Stimulated activated CD8-positive, alpha-beta memory T cell treated with anti-CD3 and anti-CD28 coated beads, Interleukin-7, amount 100 ng/mL, for 4 hours (primary cell): ENCODE data around the gene TNFSF13.

Experiments
- DNase-seq, 2 donors: peaks; one replicate each; pipeline ENCODE4 v3.0.0-alpha.2; 2020; ENCODE audit warnings: low read depth in 2 of 2

TNFSF13 gene

DNA sequence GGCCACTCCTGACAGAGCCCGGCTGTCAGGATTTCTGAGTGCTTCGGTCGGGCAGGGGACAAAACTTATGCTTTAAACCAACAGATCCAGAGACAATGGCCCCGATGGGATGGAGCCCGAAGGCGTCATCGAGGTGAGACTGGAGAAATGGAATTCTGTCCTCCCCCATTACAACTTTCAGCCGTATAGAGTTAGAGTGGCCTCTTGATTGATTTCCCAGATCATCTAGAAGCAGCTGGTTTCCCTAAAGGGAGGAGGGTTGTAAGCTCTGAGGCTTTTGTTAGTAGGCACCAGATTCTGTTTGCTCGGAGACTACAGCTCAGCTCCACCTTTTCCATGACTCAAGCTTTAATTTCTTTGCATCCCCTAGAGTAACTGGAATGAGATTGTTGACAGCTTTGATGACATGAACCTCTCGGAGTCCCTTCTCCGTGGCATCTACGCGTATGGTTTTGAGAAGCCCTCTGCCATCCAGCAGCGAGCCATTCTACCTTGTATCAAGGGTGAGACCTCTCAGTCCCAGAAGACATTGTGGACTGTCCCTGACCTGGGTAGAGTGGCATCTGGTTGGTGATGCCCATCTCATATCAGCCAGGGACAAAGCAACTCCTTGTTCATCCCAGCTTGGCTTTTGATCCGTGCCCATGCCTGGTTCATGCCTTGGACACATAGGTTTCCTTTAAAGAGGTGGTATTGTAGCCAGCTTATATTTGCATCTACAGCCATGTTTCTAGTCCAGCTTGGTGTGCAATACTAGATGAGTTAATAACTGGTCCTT is 15.8 kb downstream of the TNFSF13 start:
- no peak for DNase-seq

DNA sequence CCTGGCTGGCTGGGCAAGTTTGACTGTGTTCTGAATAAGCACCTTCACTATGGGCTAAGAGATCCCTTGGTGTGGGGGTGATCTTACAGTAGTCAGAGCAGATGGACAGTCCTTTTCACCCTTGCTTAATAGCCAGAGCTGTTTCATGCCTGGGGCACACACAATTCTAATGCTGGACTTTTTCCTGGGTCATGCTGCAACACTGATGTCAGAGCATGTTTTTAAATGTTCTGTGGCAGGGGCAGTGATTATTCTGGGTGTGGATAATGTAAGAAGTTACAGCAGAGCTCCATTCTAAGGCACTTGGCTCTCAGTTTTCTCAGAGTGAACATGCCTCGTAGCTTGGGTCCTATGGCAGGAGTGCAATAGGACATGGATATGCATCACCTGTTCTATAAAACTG is 16.9 kb downstream of the TNFSF13 start:
- DNase-seq = no peak

DNA sequence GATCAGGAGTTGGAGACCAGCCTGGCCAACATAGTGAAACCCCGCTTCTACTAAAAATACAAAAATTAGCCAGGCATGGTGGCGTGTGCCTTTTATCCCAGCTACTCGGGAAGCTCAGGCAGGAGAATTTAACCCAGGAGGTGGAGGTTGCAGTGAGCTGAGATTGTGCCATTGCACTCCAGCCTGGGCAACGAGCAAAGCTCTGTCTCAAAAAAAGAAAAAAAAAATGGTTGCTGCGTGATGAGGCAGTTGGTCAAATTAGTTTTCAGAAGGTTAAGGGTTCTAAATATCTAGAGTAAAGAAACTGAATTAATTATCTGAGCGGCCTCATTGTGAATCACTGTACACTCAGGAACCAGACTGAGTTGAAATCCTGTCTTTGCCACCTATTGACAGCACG is 17.4 kb downstream of the TNFSF13 start:
- no peak for DNase-seq

DNA sequence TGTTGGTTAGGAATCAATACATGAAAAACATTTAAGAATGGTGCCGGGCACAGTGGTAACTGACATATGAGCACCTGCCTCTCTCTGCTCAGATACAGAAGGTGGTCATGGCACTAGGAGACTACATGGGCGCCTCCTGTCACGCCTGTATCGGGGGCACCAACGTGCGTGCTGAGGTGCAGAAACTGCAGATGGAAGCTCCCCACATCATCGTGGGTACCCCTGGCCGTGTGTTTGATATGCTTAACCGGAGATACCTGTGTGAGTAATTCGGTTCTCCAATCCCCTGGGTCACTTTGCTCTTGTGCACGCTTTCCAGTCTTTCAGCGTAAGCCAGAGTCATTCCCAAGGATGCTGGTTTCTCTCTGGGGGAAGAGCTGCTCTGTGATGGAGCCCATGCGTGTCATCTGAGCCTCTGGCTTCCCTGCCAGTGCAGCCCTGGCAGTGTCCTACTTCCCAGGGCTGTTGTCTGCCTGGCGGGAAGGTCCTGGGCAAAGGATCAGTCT is 17.9 kb downstream of the TNFSF13 start:
- DNase-seq = no peak

DNA sequence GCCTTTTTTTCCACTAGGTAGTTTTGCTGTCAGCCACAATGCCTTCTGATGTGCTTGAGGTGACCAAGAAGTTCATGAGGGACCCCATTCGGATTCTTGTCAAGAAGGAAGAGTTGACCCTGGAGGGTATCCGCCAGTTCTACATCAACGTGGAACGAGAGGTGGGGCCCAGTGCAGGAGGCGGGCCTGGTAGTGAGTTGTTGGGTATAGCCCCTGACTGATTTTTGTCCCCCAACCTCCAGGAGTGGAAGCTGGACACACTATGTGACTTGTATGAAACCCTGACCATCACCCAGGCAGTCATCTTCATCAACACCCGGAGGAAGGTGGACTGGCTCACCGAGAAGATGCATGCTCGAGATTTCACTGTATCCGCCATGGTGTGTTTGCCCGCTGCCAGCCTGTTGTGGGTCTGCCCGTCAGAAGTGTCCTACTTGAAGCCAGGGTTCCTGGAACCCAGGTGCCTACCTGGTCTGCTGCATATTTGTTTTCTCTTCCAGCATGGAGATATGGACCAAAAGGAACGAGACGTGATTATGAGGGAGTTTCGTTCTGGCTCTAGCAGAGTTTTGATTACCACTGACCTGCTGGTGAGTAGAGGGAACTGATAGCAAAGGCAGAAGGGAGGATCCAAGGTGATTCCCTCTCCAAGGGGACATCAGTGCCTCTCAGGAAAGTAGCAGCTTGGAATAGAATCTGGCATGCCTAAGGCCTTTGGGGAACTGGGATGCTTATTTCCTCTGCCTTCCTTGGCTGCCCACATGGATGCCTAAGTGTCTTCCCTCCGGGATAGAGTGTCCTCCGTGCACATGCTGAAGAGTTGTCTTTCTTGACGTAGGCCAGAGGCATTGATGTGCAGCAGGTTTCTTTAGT is 19.0 kb downstream of the TNFSF13 start:
- no peak for DNase-seq

DNA sequence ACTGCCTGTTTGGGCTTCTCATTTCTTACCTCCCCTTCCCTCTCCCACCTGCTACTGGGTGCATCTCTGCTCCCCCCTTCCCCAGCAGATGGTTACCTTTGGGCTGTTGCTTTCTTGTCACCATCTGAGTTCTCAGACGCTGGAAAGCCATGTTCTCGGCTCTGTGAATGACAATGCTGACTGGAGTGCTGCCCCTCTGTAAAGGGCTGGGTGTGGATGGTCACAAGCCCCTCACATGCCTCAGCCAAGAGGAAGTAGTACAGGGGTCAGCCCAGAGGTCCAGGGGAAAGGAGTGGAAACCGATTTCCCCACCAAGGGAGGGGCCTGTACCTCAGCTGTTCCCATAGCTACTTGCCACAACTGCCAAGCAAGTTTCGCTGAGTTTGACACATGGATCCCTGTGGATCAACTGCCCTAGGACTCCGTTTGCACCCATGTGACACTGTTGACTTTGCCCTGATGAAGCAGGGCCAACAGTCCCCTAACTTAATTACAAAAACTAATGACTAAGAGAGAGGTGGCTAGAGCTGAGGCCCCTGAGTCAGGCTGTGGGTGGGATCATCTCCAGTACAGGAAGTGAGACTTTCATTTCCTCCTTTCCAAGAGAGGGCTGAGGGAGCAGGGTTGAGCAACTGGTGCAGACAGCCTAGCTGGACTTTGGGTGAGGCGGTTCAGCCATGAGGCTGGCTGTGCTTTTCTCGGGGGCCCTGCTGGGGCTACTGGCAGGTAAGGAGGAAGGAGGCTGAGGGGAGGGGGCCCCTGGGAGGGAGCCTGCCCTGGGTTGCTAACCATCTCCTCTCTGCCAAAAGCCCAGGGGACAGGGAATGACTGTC is 20.7 kb downstream of the TNFSF13 start, which contains the start of gene CD68:
TSS of gene CD68 (plus strand) at position 638 of the 833 bp plus-strand sequence. CDS start at position 678, 40 bp downstream.
- peak; percentile 65 to 70 for DNase-seq

DNA sequence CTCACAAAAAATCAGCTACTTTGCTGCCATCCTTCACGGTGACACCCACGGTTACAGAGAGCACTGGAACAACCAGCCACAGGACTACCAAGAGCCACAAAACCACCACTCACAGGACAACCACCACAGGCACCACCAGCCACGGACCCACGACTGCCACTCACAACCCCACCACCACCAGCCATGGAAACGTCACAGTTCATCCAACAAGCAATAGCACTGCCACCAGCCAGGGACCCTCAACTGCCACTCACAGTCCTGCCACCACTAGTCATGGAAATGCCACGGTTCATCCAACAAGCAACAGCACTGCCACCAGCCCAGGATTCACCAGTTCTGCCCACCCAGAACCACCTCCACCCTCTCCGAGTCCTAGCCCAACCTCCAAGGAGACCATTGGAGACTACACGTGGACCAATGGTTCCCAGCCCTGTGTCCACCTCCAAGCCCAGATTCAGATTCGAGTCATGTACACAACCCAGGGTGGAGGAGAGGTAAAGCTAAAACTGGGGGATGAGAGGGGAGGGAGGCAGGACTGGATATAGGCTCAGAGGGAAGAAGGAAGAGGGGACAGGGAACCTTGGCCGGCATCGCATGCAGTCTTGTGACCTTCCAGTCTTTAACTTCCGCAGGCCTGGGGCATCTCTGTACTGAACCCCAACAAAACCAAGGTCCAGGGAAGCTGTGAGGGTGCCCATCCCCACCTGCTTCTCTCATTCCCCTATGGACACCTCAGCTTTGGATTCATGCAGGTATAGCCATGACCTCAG is 21.5 kb downstream of the TNFSF13 start:
- no peak for DNase-seq

DNA sequence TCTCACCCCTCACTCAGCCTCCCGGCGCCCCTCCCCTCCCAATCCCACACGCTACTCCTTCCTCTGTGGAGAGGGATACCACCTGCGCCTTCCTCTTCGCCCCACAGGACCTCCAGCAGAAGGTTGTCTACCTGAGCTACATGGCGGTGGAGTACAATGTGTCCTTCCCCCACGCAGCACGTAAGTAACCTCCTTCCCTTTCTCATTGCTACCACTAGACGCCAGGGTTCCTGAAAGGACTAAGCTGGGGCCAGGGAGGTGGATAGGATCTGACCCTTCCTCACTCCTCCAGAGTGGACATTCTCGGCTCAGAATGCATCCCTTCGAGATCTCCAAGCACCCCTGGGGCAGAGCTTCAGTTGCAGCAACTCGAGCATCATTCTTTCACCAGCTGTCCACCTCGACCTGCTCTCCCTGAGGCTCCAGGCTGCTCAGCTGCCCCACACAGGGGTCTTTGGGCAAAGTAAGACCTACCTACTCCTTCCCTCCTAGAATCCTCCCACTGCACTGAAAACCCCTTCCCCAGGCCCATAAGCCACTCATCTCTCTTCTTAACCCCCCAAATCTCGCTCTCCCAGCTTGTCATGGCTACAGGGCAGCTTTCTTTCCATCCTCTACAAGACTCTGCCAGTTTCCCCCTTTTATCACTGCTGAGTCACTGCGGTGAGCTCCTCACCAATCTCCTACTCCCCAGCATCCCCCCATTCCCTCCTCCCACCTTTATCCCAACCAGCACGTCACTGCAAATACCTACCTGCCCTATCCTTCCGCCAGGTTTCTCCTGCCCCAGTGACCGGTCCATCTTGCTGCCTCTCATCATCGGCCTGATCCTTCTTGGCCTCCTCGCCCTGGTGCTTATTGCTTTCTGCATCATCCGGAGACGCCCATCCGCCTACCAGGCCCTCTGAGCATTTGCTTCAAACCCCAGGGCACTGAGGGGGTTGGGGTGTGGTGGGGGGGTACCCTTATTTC is 22.3 kb downstream of the TNFSF13 start:
- no peak for DNase-seq

DNA sequence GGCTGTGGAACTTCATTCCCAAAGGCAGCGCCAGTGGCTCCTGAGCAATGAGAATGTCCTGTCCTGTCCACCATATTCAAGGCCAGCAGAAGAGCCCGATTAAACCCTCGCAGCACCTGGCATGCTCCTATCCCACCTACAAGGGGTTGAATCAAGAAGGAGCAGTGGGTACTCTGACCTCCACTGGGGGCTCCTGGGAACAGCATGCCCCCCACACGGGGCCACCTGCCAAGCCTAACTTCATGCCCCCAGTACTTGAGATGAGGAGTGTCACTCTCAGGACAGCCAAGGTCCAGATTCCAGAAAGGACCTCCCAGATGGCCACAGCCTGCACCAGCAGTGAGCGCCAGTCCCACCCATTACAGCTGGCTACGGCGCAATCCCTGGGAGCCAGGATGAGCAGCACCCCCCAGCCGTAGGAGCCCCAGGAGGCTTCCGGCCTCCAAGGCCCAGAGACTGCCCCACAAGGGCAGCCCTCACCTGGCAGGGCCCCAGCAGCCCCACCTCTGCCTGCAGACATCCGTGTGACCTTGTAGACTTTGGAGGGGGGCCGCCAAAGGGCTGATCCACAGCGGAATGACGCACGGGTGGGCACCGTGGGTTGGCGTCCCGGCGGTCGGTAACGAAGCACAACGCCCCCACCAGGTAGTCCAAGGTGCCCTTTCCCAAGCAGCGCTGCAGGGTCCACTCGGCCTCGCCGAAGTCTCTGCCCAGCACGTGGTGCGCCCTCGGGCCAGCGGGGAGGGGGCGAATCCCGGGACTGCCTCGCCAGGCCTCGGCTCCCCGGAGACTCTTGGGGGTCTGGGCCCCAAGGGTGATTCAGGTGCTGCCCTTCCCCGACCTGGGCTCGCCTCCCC is 24.1 kb downstream of the TNFSF13 start:
- DNase-seq = no peak

DNA sequence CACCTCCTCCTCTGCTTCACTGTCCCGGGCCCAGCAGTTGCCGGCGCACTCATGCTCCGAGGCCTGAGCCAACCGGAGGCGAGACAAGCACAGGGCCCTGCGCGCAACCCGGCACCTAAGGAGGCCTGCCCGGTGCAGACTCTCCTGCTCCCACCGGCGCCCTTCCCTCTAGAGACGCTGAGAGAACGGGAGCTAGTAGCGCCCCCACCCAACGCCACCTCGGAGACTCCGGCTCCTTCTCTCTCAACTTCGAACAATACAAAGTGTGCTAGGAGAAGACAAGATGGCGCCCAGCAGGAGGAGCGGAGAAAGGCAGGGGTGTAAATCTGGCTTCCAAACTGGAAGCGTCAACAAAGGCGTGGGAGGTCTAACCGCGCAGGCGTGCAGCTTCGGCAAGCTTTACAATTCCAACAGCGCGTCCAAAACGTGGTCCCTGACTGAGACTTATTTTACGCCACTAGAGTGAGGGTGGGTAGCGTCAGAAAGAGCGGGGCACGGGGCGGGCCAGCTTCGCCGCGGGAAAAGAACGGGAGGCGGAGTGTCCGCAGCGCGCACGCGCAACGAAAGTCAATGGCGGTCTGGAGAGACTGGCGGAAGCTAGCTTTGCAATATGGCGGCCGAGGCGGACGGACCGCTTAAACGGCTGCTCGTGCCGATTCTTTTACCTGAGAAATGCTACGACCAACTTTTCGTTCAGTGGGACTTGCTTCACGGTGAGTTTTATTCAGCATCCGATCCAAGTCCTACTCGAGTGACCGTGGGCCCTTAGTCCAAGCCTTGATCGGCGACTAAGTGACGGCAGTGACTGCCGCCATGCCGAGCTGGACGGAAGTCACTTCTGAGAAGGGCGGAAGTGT is 24.9 kb downstream of the TNFSF13 start, which contains the start of gene MPDU1:
TSS of gene MPDU1 (plus strand) at position 600 of the 857 bp plus-strand sequence. CDS start at position 611, 11 bp downstream.
- DNase-seq = peak; percentile 91 to 93

DNA sequence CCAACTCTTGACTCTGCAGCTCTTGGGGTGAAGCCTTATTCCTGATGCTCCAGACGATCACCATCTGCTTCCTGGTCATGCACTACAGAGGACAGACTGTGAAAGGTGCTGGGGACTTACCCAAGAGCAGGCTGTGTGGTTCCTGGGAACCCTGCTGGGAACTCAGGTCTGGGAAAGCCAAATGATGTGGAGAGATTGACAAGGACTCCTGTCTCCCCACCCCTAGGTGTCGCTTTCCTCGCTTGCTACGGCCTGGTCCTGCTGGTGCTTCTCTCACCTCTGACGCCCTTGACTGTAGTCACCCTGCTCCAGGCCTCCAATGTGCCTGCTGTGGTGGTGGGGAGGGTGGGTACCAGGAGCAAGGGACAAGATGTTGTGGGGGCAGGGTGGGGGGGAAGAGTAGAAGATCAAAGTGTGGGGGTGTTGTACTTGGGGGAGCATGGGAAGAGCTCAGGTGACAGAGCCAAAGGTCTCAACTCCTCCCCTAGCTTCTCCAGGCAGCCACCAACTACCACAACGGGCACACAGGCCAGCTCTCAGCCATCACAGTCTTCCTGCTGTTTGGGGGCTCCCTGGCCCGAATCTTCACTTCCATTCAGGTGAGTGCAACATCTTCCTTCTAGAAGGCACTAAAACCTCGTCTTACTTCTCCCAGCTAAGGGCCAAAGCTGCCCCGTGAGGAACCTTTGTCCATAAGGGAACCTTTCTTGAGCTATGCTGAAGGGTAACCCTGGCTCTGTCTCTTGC is 28.3 kb downstream of the TNFSF13 start:
- no peak for DNase-seq

DNA sequence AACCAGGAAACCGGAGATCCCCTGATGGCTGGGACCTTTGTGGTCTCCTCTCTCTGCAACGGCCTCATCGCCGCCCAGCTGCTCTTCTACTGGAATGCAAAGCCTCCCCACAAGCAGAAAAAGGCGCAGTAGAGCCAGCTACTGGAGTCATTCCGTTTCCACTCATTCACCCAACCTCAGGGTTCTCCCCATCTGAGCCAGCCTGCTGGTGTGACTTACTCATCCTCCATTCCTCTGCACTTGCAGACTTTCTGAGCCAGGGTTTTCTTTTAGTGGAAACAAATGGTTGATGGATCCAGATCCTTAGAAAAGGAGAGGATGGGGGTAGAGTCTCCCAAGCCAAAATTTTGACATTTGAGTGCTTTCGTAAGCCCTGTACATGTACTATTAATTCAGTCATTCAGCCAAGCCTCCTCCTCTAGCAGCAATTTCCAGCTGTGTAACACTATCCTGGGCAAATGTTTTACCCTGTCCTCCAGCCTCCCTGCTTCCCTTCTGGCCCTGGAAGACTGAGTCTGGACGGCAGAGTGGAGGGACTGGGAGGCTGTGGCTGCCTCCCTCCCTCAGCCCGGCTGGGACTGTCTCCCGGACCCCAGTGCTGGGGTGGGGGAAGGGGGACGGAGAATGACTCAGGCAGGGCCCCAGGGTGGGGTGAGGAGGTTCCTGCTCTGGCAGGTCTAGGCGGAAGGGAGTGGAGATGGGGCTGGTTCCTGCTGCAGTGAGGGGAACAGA is 29.0 kb downstream of the TNFSF13 start:
- no peak for DNase-seq

DNA sequence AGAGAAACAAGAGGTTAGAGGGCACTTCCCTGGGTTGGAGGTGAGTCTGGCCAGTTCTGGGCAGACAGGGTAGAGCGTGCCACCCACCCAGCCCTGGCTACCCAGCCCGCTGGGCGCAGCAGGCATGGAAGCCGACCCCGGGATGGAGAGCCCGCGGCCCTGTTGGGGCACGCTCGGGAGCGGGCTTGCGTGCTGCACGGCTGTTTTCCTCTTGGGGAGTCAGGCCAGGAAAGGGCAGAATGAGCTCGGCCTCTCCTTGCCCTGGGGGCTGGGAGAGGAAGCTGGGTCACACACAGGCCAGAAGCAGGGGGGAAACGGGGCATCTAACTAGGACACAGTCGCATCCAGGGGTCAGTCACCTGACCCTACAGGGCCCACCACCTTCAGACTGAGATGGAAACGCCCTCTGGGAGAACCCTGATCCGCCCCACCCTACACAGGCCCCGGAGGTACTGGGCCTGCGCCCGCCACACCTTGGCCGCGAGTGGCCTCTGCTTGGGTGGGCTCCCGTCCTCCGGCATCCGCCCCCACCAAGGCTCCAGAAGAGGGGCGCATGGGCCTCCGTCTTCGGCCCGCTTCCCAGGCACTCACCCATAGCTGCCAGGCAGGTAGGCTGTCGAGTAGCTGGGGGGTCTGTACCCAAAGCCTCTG is 30.1 kb downstream of the TNFSF13 start:
- no peak for DNase-seq

DNA sequence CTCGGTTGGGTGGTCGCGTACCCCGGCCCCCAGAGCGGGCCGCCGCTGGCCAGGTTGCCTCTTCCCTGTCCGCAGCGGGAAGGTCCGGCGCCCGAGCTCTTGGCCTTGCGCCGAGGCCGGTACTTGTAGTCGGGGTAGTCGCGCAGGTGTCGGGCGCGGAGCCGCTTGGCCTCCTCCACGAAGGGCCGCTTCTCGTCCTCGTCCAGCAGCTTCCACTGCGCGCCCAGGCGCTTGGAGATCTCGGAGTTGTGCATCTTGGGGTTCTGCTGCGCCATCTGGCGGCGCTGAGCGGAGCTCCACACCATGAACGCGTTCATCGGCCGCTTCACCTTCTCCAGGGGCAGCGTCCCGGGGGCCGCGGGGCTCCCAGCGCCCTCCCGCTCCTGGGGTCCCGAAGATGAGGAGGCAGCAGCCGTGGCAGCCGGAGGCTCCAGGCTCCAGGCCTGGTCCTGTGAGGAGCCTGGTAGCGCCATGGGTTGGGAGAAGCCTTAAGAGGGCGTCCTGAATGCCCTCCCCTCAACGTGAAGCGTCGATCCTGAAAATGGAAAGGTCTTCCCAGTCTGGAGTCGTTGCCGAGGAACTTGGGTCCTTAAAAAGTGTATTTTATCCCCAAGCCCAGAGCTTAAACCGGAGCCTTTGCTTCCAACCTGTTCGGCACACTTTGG is 30.8 kb downstream of the TNFSF13 start:
- peak; percentile 22 to 55 for DNase-seq
